NCI-H146 (cell line): ENCODE data around the gene P2RX3.
"Not testable (repeated sequence)": the region's sequence is repeated elsewhere in the genome, so short reads cannot be mapped to it uniquely, and the experiment has no call there.

ENCODE experiments used
- DNase-seq: peaks from one replicate; lab custom pipeline; 2025; lab: John Stamatoyannopoulos, UW

P2RX3 gene

GRCh38 chr11:57338142-57338541 lies at the start of gene P2RX3:
Gene P2RX3, plus strand, starts transcription at chr11:57338352. Its CDS starts 199 bp downstream, at chr11:57338551.
- DNase-seq, result no peak

GRCh38 chr11:57288771-57289579 lies 49.2 kb upstream of the P2RX3 start:
- peak; percentile 84 for DNase-seq

GRCh38 chr11:57290288-57290687 lies 47.9 kb upstream of the P2RX3 start:
- DNase-seq, result no peak

GRCh38 chr11:57294225-57295131 lies 43.7 kb upstream of the P2RX3 start:
- DNase-seq, result no peak

- not testable (repeated sequence) for DNase-seq
Observed at GRCh38 chr11:57296205-57296604, 41.9 kb upstream of the P2RX3 start.

GRCh38 chr11:57297221-57297620 lies 40.9 kb upstream of the P2RX3 start:
- DNase-seq, result no peak

GRCh38 chr11:57299150-57299737 lies 38.9 kb upstream of the P2RX3 start:
- DNase-seq, result no peak

- no peak for DNase-seq
Observed at GRCh38 chr11:57300785-57301184, 37.4 kb upstream of the P2RX3 start.

- DNase-seq, result no peak
Observed at GRCh38 chr11:57301711-57302423, 36.3 kb upstream of the P2RX3 start.

- no peak for DNase-seq
Observed at GRCh38 chr11:57302489-57302888, 35.7 kb upstream of the P2RX3 start.

GRCh38 chr11:57303280-57303989 lies 34.7 kb upstream of the P2RX3 start:
- DNase-seq, result no peak

- no peak for DNase-seq
Observed at GRCh38 chr11:57303990-57304579, 34.1 kb upstream of the P2RX3 start.

- no peak for DNase-seq
Observed at GRCh38 chr11:57305523-57305922, 32.6 kb upstream of the P2RX3 start.

GRCh38 chr11:57306161-57306876 lies 31.8 kb upstream of the P2RX3 start:
- DNase-seq, result no peak

- no peak for DNase-seq
Observed at GRCh38 chr11:57306940-57307565, 31.1 kb upstream of the P2RX3 start.

- no peak for DNase-seq
Observed at GRCh38 chr11:57307666-57308270, 30.4 kb upstream of the P2RX3 start.

- no peak for DNase-seq
Observed at GRCh38 chr11:57308426-57309060, 29.6 kb upstream of the P2RX3 start.

- no peak for DNase-seq
Observed at GRCh38 chr11:57309106-57310059, 28.8 kb upstream of the P2RX3 start.
